ENCODE results near the gene BARX2. TPM values are rescaled to one million over a fixed set of nuclear protein-coding genes. Genes with fewer than 3 reads are reported as not detected.

The BARX2 gene
- polyA plus RNA-seq, 1 of the 3 experiments (the other 2 are of a cell fraction) = not detected

- TF ChIP-seq NRF1 (IDR thresholded peaks at IDR 0.05; ENCODE audit: low read depth, low read length) = no peak
- TF ChIP-seq, protein P1, sequence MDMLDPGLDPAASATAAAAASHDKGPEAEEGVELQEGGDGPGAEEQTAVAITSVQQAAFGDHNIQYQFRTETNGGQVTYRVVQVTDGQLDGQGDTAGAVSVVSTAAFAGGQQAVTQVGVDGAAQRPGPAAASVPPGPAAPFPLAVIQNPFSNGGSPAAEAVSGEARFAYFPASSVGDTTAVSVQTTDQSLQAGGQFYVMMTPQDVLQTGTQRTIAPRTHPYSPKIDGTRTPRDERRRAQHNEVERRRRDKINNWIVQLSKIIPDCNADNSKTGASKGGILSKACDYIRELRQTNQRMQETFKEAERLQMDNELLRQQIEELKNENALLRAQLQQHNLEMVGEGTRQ (IDR thresholded peaks at IDR 0.05; ENCODE audit: borderline replicate concordance, low read depth, low read length) = no peak
- ChIA-PET POLR2A (no interaction called here), CTCF (no interaction called here)
- no peaks in the 10 kb centered on the region for H3K9me3 ChIP-seq
- H3K4me3 ChIP-seq (ENCODE audit: low read depth in 2 of 2, low read length in 1 of 2) = no peak overlapping the region
- H3K9ac ChIP-seq = no peak overlapping the region
- H3F3A ChIP-seq (replicated peaks; ENCODE audit: insufficient read depth) = no peaks in the 10 kb centered on the region
- no peaks in the 10 kb centered on the region for H3K79me2 ChIP-seq (ENCODE audit: insufficient read depth)
- no peak for DNase-seq
- H4K20me1 ChIP-seq (ENCODE audit: insufficient read depth) = no peaks in the 10 kb centered on the region
- H3K4me2 ChIP-seq = no peak overlapping the region
- H3K4me1 ChIP-seq (ENCODE audit: control insufficient read depth in 1 of 2, insufficient read depth in 2 of 2, low read depth in 1 of 2, low read length in 1 of 2) = no peaks in the 10 kb centered on the region; a peak in 1 of 4 replicates
- no peaks in the 10 kb centered on the region for H3K9me2 ChIP-seq
- 42% methylated on average over 3 of the region's 3 CpGs for WGBS (ENCODE audit: low lambda C conversion rate)
- no peaks in the 10 kb centered on the region for H3K36me3 ChIP-seq (replicated peaks in 1 of 2; ENCODE audit: control insufficient read depth in 1 of 2, insufficient read depth in 2 of 2, low read length in 1 of 2)
- H3K27me3 ChIP-seq (ENCODE audit: insufficient read depth) = no peaks in the 10 kb centered on the region; the same call in 1 of the 2 replicates
- H3K27ac ChIP-seq (ENCODE audit: low read depth in 2 of 2, low read length in 1 of 2) = no peak overlapping the region
- no peak overlapping the region for H2AFZ ChIP-seq (ENCODE audit: low read depth)
These were observed 50.4 kb downstream of the BARX2 start for GRCh38 chr11:129426038-129426437.

- Histone ChIP-seq H3F3A (replicated peaks; ENCODE audit: insufficient read depth) (no peaks in the 10 kb centered on the region), H3K9me3 (no peaks in the 10 kb centered on the region), H3K79me2 (ENCODE audit: insufficient read depth) (no peaks in the 10 kb centered on the region), H3K4me2 (no peak overlapping the region), H3K36me3 (replicated peaks in 1 of 2; ENCODE audit: control insufficient read depth in 1 of 2, insufficient read depth in 2 of 2, low read length in 1 of 2) (no peaks in the 10 kb centered on the region), H3K27ac (ENCODE audit: low read depth in 2 of 2, low read length in 1 of 2) (no peak overlapping the region), H3K9me2 (no peaks in the 10 kb centered on the region), H3K4me3 (ENCODE audit: low read depth in 2 of 2, low read length in 1 of 2) (no peak overlapping the region), H4K20me1 (ENCODE audit: insufficient read depth) (no peaks in the 10 kb centered on the region), H3K4me1 (ENCODE audit: control insufficient read depth in 1 of 2, insufficient read depth in 2 of 2, low read depth in 1 of 2, low read length in 1 of 2) (no peaks in the 10 kb centered on the region; a peak in 1 of 4 replicates), H3K27me3 (ENCODE audit: insufficient read depth) (no peaks in the 10 kb centered on the region; the same call in 1 of the 2 replicates), H3K9ac (no peak overlapping the region), H2AFZ (ENCODE audit: low read depth) (no peak overlapping the region)
- TF ChIP-seq YY1 (IDR thresholded peaks at IDR 0.05; ENCODE audit: low read depth) = no peak
- no peak for TF ChIP-seq TAF1 (IDR thresholded peaks at IDR 0.05; ENCODE audit: borderline replicate concordance, low read depth, low read length)
- no peak for DNase-seq
- CTCF ChIA-PET = no interaction called here
- WGBS (ENCODE audit: low lambda C conversion rate) = 12% methylated on average over 3 of the region's 3 CpGs
- POLR2A ChIA-PET = no interaction called here
These were observed 51.1 kb downstream of the BARX2 start for GRCh38 chr11:129426776-129427175.

DNA sequence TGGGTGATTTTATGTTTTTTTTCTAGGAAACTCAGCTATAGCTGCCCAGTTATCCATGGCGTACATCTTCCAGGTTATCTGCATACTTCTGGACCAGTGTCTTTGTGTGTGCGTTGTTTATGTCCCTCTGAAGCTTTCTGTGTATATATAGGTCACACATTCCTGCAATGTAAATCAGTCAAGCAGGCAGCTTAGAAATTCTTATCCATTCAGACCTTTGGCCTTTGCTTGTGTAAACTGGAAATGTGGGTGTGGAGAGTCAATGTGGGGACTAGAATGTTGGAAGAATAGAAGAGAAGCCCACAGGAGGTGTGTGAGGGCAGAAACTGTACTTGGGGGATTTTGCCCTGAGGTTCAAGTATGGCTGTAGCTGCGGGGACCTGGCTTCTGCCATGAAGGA, 51.7 kb downstream of the BARX2 start:
- Histone ChIP-seq H3K9ac (no peak overlapping the region), H3K4me2 (no peak overlapping the region), H3K79me2 (ENCODE audit: insufficient read depth) (no peaks in the 10 kb centered on the region), H3K27me3 (ENCODE audit: insufficient read depth) (no peaks in the 10 kb centered on the region; the same call in 1 of the 2 replicates), H3K4me1 (ENCODE audit: control insufficient read depth in 1 of 2, insufficient read depth in 2 of 2, low read depth in 1 of 2, low read length in 1 of 2) (no peaks in the 10 kb centered on the region; a peak in 1 of 4 replicates), H4K20me1 (ENCODE audit: insufficient read depth) (no peaks in the 10 kb centered on the region), H3K27ac (ENCODE audit: low read depth in 2 of 2, low read length in 1 of 2) (no peak overlapping the region), H2AFZ (ENCODE audit: low read depth) (no peak overlapping the region), H3F3A (replicated peaks; ENCODE audit: insufficient read depth) (no peaks in the 10 kb centered on the region), H3K9me2 (no peaks in the 10 kb centered on the region), H3K36me3 (replicated peaks in 1 of 2; ENCODE audit: control insufficient read depth in 1 of 2, insufficient read depth in 2 of 2, low read length in 1 of 2) (no peaks in the 10 kb centered on the region), H3K4me3 (ENCODE audit: low read depth in 2 of 2, low read length in 1 of 2) (no peak overlapping the region), H3K9me3 (no peaks in the 10 kb centered on the region)
- POLR2A ChIA-PET = no interaction called here
- CTCF ChIA-PET = no interaction called here
- no peak for DNase-seq
- 3% methylated on average over 3 of the region's 3 CpGs for WGBS (ENCODE audit: low lambda C conversion rate)
- TF ChIP-seq RAD21 (IDR thresholded peaks at IDR 0.05; ENCODE audit: low read length) (no peak), FOSL2 (IDR thresholded peaks at IDR 0.05; ENCODE audit: borderline replicate concordance, low read depth) (no peak), USF1 (IDR thresholded peaks at IDR 0.05; ENCODE audit: borderline replicate concordance, low read depth) (no peak)
